Right lobe of liver (tissue), 6 donors: ENCODE data around the gene OR51D1. TPM values are rescaled to one million over a fixed set of nuclear protein-coding genes. Genes with fewer than 3 reads are reported as not detected.

Source experiments
- ATAC-seq, 4 donors: fragments of 200-7000 bp; cut with Tn5 transposase; one replicate each; pipeline ENCODE4 v1.9.1; 2020; ENCODE audit warnings: mild to moderate bottlenecking in 4 of 4, moderate library complexity in 4 of 4
- DNase-seq, 3 donors: peaks; one replicate each; pipeline ENCODE4 v3.0.0-alpha.2; 2020
- H3K27ac ChIP-seq, 3 donors: fragments of 200-600 bp; one replicate each; pipeline ENCODE4 v1.8.0; 2022
- H3K27me3 ChIP-seq, 2 donors: fragments of 200-600 bp; one replicate each; pipeline ENCODE4 v1.8.0; 2022
- H3K36me3 ChIP-seq, 4 donors: fragments of 200-600 bp; sonication (generic) in 1 of 4; one replicate each; pipeline versions ENCODE4 v1.5.1 to v1.8.0; 2017 to 2022; ENCODE audit warnings: control low read depth in 1 of 4
- H3K4me1 ChIP-seq, 4 donors: fragments of 200-600 bp; sonication (generic) in 1 of 4; one replicate each; pipeline versions ENCODE4 v1.5.1 to v1.8.0; 2017 to 2022; ENCODE audit warnings: control low read depth in 1 of 4
- H3K4me3 ChIP-seq, 3 donors: fragments of 200-600 bp; one replicate each; pipeline ENCODE4 v1.8.0; 2022
- H3K9me3 ChIP-seq, 4 donors: fragments of 200-600 bp; sonication (generic) in 1 of 4; one replicate each; pipeline versions ENCODE4 v1.5.1 to v1.8.0; 2017 to 2022; ENCODE audit warnings: control low read depth in 1 of 4
- POLR2A ChIP-seq: fragments of 450-650 bp; IDR thresholded peaks from one replicate; pipeline ENCODE4 v1.6.1; 2017; ENCODE audit warnings: antibody characterized with exemption, mild to moderate bottlenecking
- WGBS: methylation state at CpG from one replicate; pipeline ENCODE4 v1.1.6; 2018; ENCODE audit warnings: low coverage, low lambda C conversion rate; ENCODE audit not compliant: insufficient coverage; ENCODE audit errors: missing lambda C conversion rate; 5-methylcytosine and 5-hydroxymethylcytosine counted together
- intact Hi-C, 2 donors: fragments of 100-400 bp; cut with DNase I; formaldehyde crosslinking; loops; one replicate each; pipeline versions ENCODE4 v1.11.2 to v1.14.1; 2022
- total RNA-seq, 6 experiments: library from RNA; depleted of rRNA in 2 of 6; stranded (reverse); fragments of >200 nt in 2 of 6; fragmentation: NEBNext Ultra II Directional in 3 of 6; extraction: Animal tissue kit (Norgen Biotek cat#: 25700) in 3 of 6; gene quantifications; one replicate each; pipeline versions ENCODE4 v1.1.0 to v1.2.4, GENCODE V29; 2016 to 2023
- TF ChIP-seq, protein P1 (sequence below), 4 donors: fragments of 200-600 bp in 3 of 4; fragments of 450-650 bp in 1 of 4; IDR thresholded peaks; one replicate each; pipeline versions ENCODE4 v1.5.1 to v1.8.0; 2016 to 2022; ENCODE audit warnings: antibody characterized with exemption in 4 of 4, mild to moderate bottlenecking in 2 of 4
- donor health status: DM: no; HTN: yes; CAD: no.
- donor health status: DM: no; HTN: no; CAD: no.
- donor health status: DM: no; HTN: no; CAD: no.
- donor health status: DM: no; HTN: yes; CAD: no.
- donor health status: DM: no; HTN: yes; CAD: no.

OR51D1 gene
- total RNA-seq, 6 experiments from 2014 or later = not detected

DNA sequence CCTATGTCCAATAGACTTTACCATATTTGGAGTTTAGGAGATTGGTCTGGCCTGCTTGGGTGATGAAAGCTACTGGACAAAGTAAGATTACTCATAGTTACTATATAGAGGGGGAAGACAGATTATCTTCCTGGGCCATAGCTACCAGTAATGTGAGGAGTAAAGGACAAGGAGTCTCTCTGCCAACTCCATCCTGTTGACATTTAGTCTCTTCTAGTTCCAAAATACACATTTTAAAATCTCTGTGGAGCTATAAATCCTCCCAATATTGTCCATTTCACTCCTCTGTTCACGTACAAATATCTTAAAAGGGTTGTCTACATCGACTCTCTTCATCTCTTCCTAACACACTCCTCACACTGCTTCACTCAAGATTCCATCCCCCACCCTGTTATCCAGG is 1.1 kb upstream of the OR51D1 start:
- Histone ChIP-seq H3K4me3 (no peak overlapping the region), H3K9me3 (no peaks in the 10 kb centered on the region), H3K4me1 (peaks cover 0 to 5% (median 0%) of the 10 kb centered on the region in 4 donors), H3K36me3 (no peaks in the 10 kb centered on the region), H3K27me3 (no peaks in the 10 kb centered on the region), H3K27ac (no peak overlapping the region)
- DNase-seq (no peak), ATAC-seq (no peak)
- intact Hi-C loops = no loop called here
- TF ChIP-seq, protein P1, sequence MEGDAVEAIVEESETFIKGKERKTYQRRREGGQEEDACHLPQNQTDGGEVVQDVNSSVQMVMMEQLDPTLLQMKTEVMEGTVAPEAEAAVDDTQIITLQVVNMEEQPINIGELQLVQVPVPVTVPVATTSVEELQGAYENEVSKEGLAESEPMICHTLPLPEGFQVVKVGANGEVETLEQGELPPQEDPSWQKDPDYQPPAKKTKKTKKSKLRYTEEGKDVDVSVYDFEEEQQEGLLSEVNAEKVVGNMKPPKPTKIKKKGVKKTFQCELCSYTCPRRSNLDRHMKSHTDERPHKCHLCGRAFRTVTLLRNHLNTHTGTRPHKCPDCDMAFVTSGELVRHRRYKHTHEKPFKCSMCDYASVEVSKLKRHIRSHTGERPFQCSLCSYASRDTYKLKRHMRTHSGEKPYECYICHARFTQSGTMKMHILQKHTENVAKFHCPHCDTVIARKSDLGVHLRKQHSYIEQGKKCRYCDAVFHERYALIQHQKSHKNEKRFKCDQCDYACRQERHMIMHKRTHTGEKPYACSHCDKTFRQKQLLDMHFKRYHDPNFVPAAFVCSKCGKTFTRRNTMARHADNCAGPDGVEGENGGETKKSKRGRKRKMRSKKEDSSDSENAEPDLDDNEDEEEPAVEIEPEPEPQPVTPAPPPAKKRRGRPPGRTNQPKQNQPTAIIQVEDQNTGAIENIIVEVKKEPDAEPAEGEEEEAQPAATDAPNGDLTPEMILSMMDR (IDR thresholded peaks at IDR 0.05) = no peak
- TF ChIP-seq POLR2A = no peak
- WGBS = 33% methylated on average over 1 of the region's 2 CpGs

GRCh38 chr11:4637662-4638047 is 378 bp downstream of the OR51D1 start:
- 79% methylated on average over 3 of the region's 3 CpGs for WGBS
- H3K27ac ChIP-seq = no peak overlapping the region
- no peak for ATAC-seq
- no peaks in the 10 kb centered on the region for H3K9me3 ChIP-seq
- no peaks in the 10 kb centered on the region for H3K36me3 ChIP-seq
- TF ChIP-seq, protein P1 (IDR thresholded peaks at IDR 0.05) = no peak
- TF ChIP-seq POLR2A = no peak
- no peak overlapping the region for H3K4me3 ChIP-seq
- intact Hi-C loops = no loop called here
- no peak for DNase-seq
- peaks cover 0 to 5% (median 0%) of the 10 kb centered on the region in 4 donors for H3K4me1 ChIP-seq
- no peaks in the 10 kb centered on the region for H3K27me3 ChIP-seq

DNA sequence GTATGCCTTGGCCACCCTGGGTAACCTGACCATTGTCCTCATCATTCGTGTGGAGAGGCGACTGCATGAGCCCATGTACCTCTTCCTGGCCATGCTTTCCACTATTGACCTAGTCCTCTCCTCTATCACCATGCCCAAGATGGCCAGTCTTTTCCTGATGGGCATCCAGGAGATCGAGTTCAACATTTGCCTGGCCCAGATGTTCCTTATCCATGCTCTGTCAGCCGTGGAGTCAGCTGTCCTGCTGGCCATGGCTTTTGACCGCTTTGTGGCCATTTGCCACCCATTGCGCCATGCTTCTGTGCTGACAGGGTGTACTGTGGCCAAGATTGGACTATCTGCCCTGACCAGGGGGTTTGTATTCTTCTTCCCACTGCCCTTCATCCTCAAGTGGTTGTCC is 2.7 kb downstream of the OR51D1 start:
- H3K9me3 ChIP-seq = no peaks in the 10 kb centered on the region
- H3K27me3 ChIP-seq = no peaks in the 10 kb centered on the region
- ATAC-seq (no peak), DNase-seq (no peak)
- TF ChIP-seq POLR2A = no peak
- TF ChIP-seq, protein P1 (IDR thresholded peaks at IDR 0.05) = no peak
- H3K27ac ChIP-seq = no peak overlapping the region
- H3K36me3 ChIP-seq = no peaks in the 10 kb centered on the region
- H3K4me1 ChIP-seq = peaks cover 0 to 5% (median 0%) of the 10 kb centered on the region in 4 donors
- intact Hi-C loops = loop anchor here in 1 of 2 donors (5.0 kb wide), 1 partner anchor 357 kb away; no protein-coding TSS in a partner anchor
- no peak overlapping the region for H3K4me3 ChIP-seq
- 63% methylated on average over 5 of the region's 6 CpGs for WGBS

DNA sequence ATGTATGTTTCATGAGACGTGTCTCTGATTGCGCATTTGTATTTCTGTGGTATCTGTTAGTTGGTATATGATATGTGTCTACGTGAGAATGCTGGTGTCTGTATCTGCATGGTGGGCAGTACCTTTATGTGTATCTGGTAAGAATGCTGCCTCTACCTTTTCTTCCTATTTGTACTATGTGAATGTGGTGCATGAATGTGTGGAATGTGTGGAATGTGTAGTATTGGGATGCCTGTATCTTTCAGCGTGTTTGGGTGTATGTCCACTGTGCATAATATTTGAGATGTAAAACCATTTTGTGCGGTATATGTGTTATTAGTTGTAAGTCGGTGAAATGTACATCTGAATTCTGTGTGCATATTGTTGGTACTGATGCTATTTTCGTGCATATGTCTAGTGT is 4.2 kb downstream of the OR51D1 start:
- TF ChIP-seq, protein P1 (IDR thresholded peaks at IDR 0.05) = no peak
- no peak for TF ChIP-seq POLR2A
- Histone ChIP-seq H3K27me3 (no peaks in the 10 kb centered on the region), H3K4me3 (no peak overlapping the region), H3K4me1 (peaks cover 0 to 5% (median 0%) of the 10 kb centered on the region in 4 donors), H3K36me3 (no peaks in the 10 kb centered on the region), H3K27ac (no peak overlapping the region), H3K9me3 (no peaks in the 10 kb centered on the region)
- no peak for DNase-seq
- intact Hi-C loops = loop anchor here in 1 of 2 donors (5.0 kb wide), 1 partner anchor 356 kb away; no protein-coding TSS in a partner anchor
- 61% methylated on average over 7 of the region's 7 CpGs for WGBS
- ATAC-seq = no peak

- Histone ChIP-seq H3K4me3 (no peak overlapping the region), H3K27me3 (no peaks in the 10 kb centered on the region), H3K27ac (no peak overlapping the region), H3K9me3 (no peaks in the 10 kb centered on the region), H3K4me1 (peaks cover 0 to 2% (median 0%) of the 10 kb centered on the region in 4 donors), H3K36me3 (no peaks in the 10 kb centered on the region)
- TF ChIP-seq, protein P1 (IDR thresholded peaks at IDR 0.05) = no peak
- TF ChIP-seq POLR2A = no peak
- ATAC-seq (no peak), DNase-seq (no peak)
- WGBS = 33% methylated on average over 5 of the region's 7 CpGs
- intact Hi-C loops = loop anchor here in 1 of 2 donors (5.0 kb wide), 1 partner anchor 355 kb away; no protein-coding TSS in a partner anchor
Measured at GRCh38 chr11:4642043-4642442, 4.8 kb downstream of the OR51D1 start.
